IPS-NIHi7 (cell line): ENCODE data around the gene FAM227B.

Experiments used
- DNase-seq: peaks from one replicate; pipeline ENCODE4 v3.0.0; 2012; ENCODE audit warnings: mixed read lengths; ENCODE audit errors: extremely low spot score

Gene FAM227B

GRCh38 chr15:49297584-49297983 is 323.0 kb downstream of the FAM227B start:
- DNase-seq = no peak

- DNase-seq = no peak
Observed at GRCh38 chr15:49296258-49296657, 324.4 kb downstream of the FAM227B start.

GRCh38 chr15:49293941-49294340 is 326.7 kb downstream of the FAM227B start:
- no peak for DNase-seq

GRCh38 chr15:49290191-49290590 is 330.4 kb downstream of the FAM227B start:
- DNase-seq = no peak

GRCh38 chr15:49288391-49288790 is 332.2 kb downstream of the FAM227B start:
- no peak for DNase-seq

GRCh38 chr15:49287481-49287880 is 333.1 kb downstream of the FAM227B start:
- DNase-seq = no peak

GRCh38 chr15:49286649-49287404 is 333.8 kb downstream of the FAM227B start:
- no peak for DNase-seq

GRCh38 chr15:49282366-49282765 is 338.3 kb downstream of the FAM227B start:
- DNase-seq = no peak

- DNase-seq = no peak
Observed at GRCh38 chr15:49279521-49280456, 340.8 kb downstream of the FAM227B start.

GRCh38 chr15:49278751-49279150 is 341.9 kb downstream of the FAM227B start:
- no peak for DNase-seq
